Mammary epithelial cell (primary cell): ENCODE results near the gene NRBF2.

ENCODE experiments used
- EZH2 ChIP-seq: IDR thresholded peaks from 2 replicates; pipeline ENCODE4 v1.6.1; 2012; ENCODE audit warnings: low read length, inconsistent platforms, borderline replicate concordance
- TF ChIP-seq, protein P1 (sequence below), 2 donors: IDR thresholded peaks in 1 of 2; conservative IDR thresholded peaks in 1 of 2; 2 replicates each; pipeline ENCODE4 v1.5.1; 2011 to 2012; ENCODE audit warnings: inconsistent platforms in 2 of 2, low read length in 2 of 2, mild to moderate bottlenecking in 2 of 2, control low read depth in 1 of 2, low read depth in 1 of 2; ENCODE audit not compliant: insufficient read depth in 1 of 2; ENCODE audit errors: extremely low read depth in 1 of 2

DNA sequence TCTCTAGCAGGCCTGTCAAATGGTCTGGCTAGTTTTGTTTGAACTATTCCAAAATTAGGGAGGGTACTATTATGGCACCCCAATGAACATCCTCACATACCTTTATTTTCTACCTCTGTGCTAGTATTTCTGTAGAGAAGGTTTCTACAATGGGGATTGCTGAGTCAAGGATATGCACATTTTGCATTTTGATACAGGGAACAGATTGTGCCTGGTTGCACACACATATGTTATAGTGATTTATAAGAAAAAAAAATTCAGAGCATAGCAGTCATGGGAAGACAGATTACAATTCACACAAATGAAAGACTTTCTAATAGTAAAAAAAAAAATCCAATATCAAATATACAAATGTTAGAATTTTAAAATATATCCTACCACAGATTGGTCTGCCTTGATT is 14.1 kb upstream of the NRBF2 start:
- TF ChIP-seq EZH2: no peak
- TF ChIP-seq, protein P1, sequence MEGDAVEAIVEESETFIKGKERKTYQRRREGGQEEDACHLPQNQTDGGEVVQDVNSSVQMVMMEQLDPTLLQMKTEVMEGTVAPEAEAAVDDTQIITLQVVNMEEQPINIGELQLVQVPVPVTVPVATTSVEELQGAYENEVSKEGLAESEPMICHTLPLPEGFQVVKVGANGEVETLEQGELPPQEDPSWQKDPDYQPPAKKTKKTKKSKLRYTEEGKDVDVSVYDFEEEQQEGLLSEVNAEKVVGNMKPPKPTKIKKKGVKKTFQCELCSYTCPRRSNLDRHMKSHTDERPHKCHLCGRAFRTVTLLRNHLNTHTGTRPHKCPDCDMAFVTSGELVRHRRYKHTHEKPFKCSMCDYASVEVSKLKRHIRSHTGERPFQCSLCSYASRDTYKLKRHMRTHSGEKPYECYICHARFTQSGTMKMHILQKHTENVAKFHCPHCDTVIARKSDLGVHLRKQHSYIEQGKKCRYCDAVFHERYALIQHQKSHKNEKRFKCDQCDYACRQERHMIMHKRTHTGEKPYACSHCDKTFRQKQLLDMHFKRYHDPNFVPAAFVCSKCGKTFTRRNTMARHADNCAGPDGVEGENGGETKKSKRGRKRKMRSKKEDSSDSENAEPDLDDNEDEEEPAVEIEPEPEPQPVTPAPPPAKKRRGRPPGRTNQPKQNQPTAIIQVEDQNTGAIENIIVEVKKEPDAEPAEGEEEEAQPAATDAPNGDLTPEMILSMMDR (conservative IDR thresholded peaks at IDR 0.05 in 1 of 2, IDR thresholded peaks at IDR 0.05 in 1 of 2; ENCODE audit: extremely low read depth in 1 of 2, insufficient read depth in 1 of 2, low read depth in 1 of 2, low read length in 2 of 2): no peak
